GM19099 (cell line): ENCODE data around the gene SPSB3.

Experiments
- POLR2A ChIP-seq: IDR thresholded peaks from 3 replicates; pipeline ENCODE4 v1.6.1; 2011; ENCODE audit warnings: low read depth; ENCODE audit not compliant: insufficient read length; ENCODE audit errors: extremely low read depth

The SPSB3 gene

GRCh38 chr16:1767116-1767994 lies 15.0 kb downstream of the SPSB3 start:
- no peak for TF ChIP-seq POLR2A

- no peak for TF ChIP-seq POLR2A
Observed at GRCh38 chr16:1766701-1767100, 15.7 kb downstream of the SPSB3 start.

GRCh38 chr16:1766231-1766630 lies 16.1 kb downstream of the SPSB3 start:
- TF ChIP-seq POLR2A: no peak

- TF ChIP-seq POLR2A: no peak
Observed at GRCh38 chr16:1765826-1766225, 16.5 kb downstream of the SPSB3 start.

- TF ChIP-seq POLR2A: no peak
Observed at GRCh38 chr16:1764971-1765370, 17.4 kb downstream of the SPSB3 start.

GRCh38 chr16:1763521-1764511 lies 18.6 kb downstream of the SPSB3 start:
- TF ChIP-seq POLR2A: no peak

GRCh38 chr16:1762879-1763520 lies 19.4 kb downstream of the SPSB3 start:
- no peak for TF ChIP-seq POLR2A

- no peak for TF ChIP-seq POLR2A
Observed at GRCh38 chr16:1762196-1762878, 20.0 kb downstream of the SPSB3 start.

GRCh38 chr16:1761751-1762150 lies 20.6 kb downstream of the SPSB3 start:
- TF ChIP-seq POLR2A: no peak

- no peak for TF ChIP-seq POLR2A
Observed at GRCh38 chr16:1760911-1761310, 21.5 kb downstream of the SPSB3 start.

- no peak for TF ChIP-seq POLR2A
Observed at GRCh38 chr16:1759511-1759910, 22.9 kb downstream of the SPSB3 start.

- TF ChIP-seq POLR2A: no peak
Observed at GRCh38 chr16:1758923-1759322, 23.4 kb downstream of the SPSB3 start.

GRCh38 chr16:1757714-1758461 lies 24.5 kb downstream of the SPSB3 start:
- TF ChIP-seq POLR2A: no peak

- no peak for TF ChIP-seq POLR2A
Observed at GRCh38 chr16:1754204-1754603, 28.2 kb downstream of the SPSB3 start.
